WTC11 (cell line): Measurements from ENCODE around the gene AMACR. TPM values are rescaled to one million over a fixed set of nuclear protein-coding genes. Genes with fewer than 3 reads are reported as not detected.

ENCODE experiments used
- ATAC-seq: fragments of 200-7000 bp; cut with Tn5 transposase; 2 replicates; pipeline ENCODE4 v1.10.0; 2021; ENCODE audit warnings: mild to moderate bottlenecking, moderate library complexity
- CTCF ChIA-PET: fragments of 300-600 bp; sonication (Branson Sonifier 250); formaldehyde crosslinking; loops from one replicate; lab custom pipeline; 2021; ENCODE audit warnings: antibody characterized with exemption; lab: Charles Lee
- POLR2A ChIA-PET: fragments of 350-600 bp; sonication (Branson Sonifier 250); formaldehyde crosslinking; loops from one replicate; lab custom pipeline; 2021; ENCODE audit warnings: antibody characterized with exemption; lab: Charles Lee
- DNase-seq: peaks from one replicate; pipeline ENCODE4 v3.0.0; 2021; ENCODE audit warnings: low spot score
- H3K27ac Mint-ChIP-seq: 2 replicates; pipeline ENCODE4 v1.8.0; 2021; ENCODE audit warnings: mixed read lengths
- H3K27me3 Mint-ChIP-seq: 2 replicates; pipeline ENCODE4 v1.8.0; 2021; ENCODE audit warnings: low read depth, mild to moderate bottlenecking, moderate library complexity, mixed read lengths
- H3K36me3 Mint-ChIP-seq: 2 replicates; pipeline ENCODE4 v1.8.0; 2021; ENCODE audit warnings: mixed read lengths
- H3K4me1 Mint-ChIP-seq: 2 replicates; pipeline ENCODE4 v1.8.0; 2022; ENCODE audit warnings: mixed read lengths
- H3K4me3 Mint-ChIP-seq: 2 replicates; pipeline ENCODE4 v1.8.0; 2021; ENCODE audit warnings: mild to moderate bottlenecking, moderate library complexity, mixed read lengths
- H3K9me3 Mint-ChIP-seq: 2 replicates; pipeline ENCODE4 v1.8.0; 2021; ENCODE audit warnings: mixed read lengths
- CREM ChIP-seq: sonication (generic); formaldehyde crosslinking; IDR thresholded peaks from 2 replicates; pipeline ENCODE4 v1.8.1; 2022; ENCODE audit warnings: mild to moderate bottlenecking, missing genetic modification reagents, moderate library complexity
- CTCF ChIP-seq: fragments of 200-600 bp; IDR thresholded peaks from 2 replicates; pipeline ENCODE4 v1.8.0; 2022; ENCODE audit warnings: antibody characterized with exemption
- ELF4 ChIP-seq: sonication (generic); formaldehyde crosslinking; IDR thresholded peaks from 2 replicates; pipeline ENCODE4 v1.8.1; 2022; ENCODE audit warnings: low read depth, mild to moderate bottlenecking, moderate library complexity, missing genetic modification reagents
- ESRRA ChIP-seq: sonication (generic); formaldehyde crosslinking; IDR thresholded peaks from 2 replicates; pipeline ENCODE4 v1.8.1; 2022; ENCODE audit warnings: mild to moderate bottlenecking, missing genetic modification reagents, borderline replicate concordance
- FOXK1 ChIP-seq: sonication (generic); formaldehyde crosslinking; IDR thresholded peaks from 2 replicates; pipeline ENCODE4 v1.8.0; 2022; ENCODE audit warnings: mild to moderate bottlenecking, moderate library complexity, missing genetic modification reagents
- HMGXB4 ChIP-seq: sonication (generic); formaldehyde crosslinking; IDR thresholded peaks from 2 replicates; pipeline ENCODE4 v1.8.1; 2023; ENCODE audit warnings: mild to moderate bottlenecking, moderate library complexity, missing genetic modification reagents
- JUN ChIP-seq: sonication (generic); formaldehyde crosslinking; IDR thresholded peaks from 2 replicates; pipeline ENCODE4 v1.8.0; 2023; ENCODE audit warnings: mild to moderate bottlenecking, missing genetic modification reagents
- MAX ChIP-seq: sonication (generic); formaldehyde crosslinking; IDR thresholded peaks from 2 replicates; pipeline ENCODE4 v1.8.0; 2022; ENCODE audit warnings: mild to moderate bottlenecking, missing genetic modification reagents
- MXD4 ChIP-seq: fragments of 250-450 bp; sonication (Bioruptor Pico); IDR thresholded peaks from 2 replicates; pipeline ENCODE4 v1.8.0; 2021; ENCODE audit warnings: mild to moderate bottlenecking, moderate library complexity, borderline replicate concordance
- NR1H2 ChIP-seq: sonication (generic); formaldehyde crosslinking; IDR thresholded peaks from 2 replicates; pipeline ENCODE4 v1.9.0; 2021; ENCODE audit warnings: mild to moderate bottlenecking, moderate library complexity, missing genetic modification reagents
- NR3C1 ChIP-seq: sonication (generic); formaldehyde crosslinking; conservative IDR thresholded peaks from 2 replicates; pipeline ENCODE4 v1.8.1; 2023; ENCODE audit warnings: low read depth, mild to moderate bottlenecking, missing genetic modification reagents
- PREB ChIP-seq: sonication (generic); formaldehyde crosslinking; IDR thresholded peaks from 2 replicates; pipeline ENCODE4 v1.8.1; 2022; ENCODE audit warnings: mild to moderate bottlenecking, missing genetic modification reagents, moderate library complexity, borderline replicate concordance
- SMAD3 ChIP-seq: sonication (generic); formaldehyde crosslinking; IDR thresholded peaks from 2 replicates; pipeline ENCODE4 v1.8.0; 2022; ENCODE audit warnings: missing genetic modification reagents, mild to moderate bottlenecking, borderline replicate concordance
- TEAD1 ChIP-seq: sonication (generic); formaldehyde crosslinking; IDR thresholded peaks from 2 replicates; pipeline ENCODE4 v1.8.0; 2022; ENCODE audit warnings: mild to moderate bottlenecking, missing genetic modification reagents
- ZBTB43 ChIP-seq: sonication (generic); formaldehyde crosslinking; IDR thresholded peaks from 2 replicates; pipeline ENCODE4 v1.8.1; 2023; ENCODE audit warnings: mild to moderate bottlenecking, missing genetic modification reagents
- ZNF232 ChIP-seq: sonication (generic); formaldehyde crosslinking; IDR thresholded peaks from 2 replicates; pipeline ENCODE4 v1.8.0; 2022; ENCODE audit warnings: mild to moderate bottlenecking, missing genetic modification reagents
- ZNF281 ChIP-seq: sonication (generic); formaldehyde crosslinking; IDR thresholded peaks from 2 replicates; pipeline ENCODE4 v1.8.0; 2023; ENCODE audit warnings: mild to moderate bottlenecking, missing genetic modification reagents
- ZNF416 ChIP-seq: fragments of 250-450 bp; sonication (Bioruptor Pico); IDR thresholded peaks from 2 replicates; pipeline ENCODE4 v1.9.0; 2021; ENCODE audit warnings: mild to moderate bottlenecking, inconsistent platforms
- ZNF423 ChIP-seq: fragments of 250-450 bp; sonication (Bioruptor Pico); IDR thresholded peaks from 2 replicates; pipeline ENCODE4 v2.1.2; 2022; ENCODE audit warnings: mild to moderate bottlenecking, moderate library complexity
- ZNF425 ChIP-seq: fragments of 250-450 bp; sonication (Bioruptor Pico); conservative IDR thresholded peaks from 2 replicates; pipeline ENCODE4 v1.9.0; 2021; ENCODE audit warnings: mild to moderate bottlenecking
- ZSCAN18 ChIP-seq: fragments of 250-450 bp; sonication (Bioruptor Pico); IDR thresholded peaks from 2 replicates; pipeline ENCODE4 v2.1.2; 2022; ENCODE audit warnings: mild to moderate bottlenecking, moderate library complexity
- total RNA-seq: library from RNA; stranded (reverse); gene quantifications from 3 replicates; pipeline ENCODE4 v1.2.3, GENCODE V29; 2021

Gene AMACR
- total RNA-seq, 1 experiment from 2014 or later = 11.9 TPM

- no peak; the same call in 1 of the 2 replicates for TF ChIP-seq JUN (CRISPR knock-in tag)
- no peak for TF ChIP-seq ZNF423
- peak; percentile 41; the same call in 1 of the 2 replicates for TF ChIP-seq CREM (CRISPR knock-in tag)
- TF ChIP-seq FOXK1 (CRISPR knock-in tag) = peak; percentile 25; the same call in 1 of the 2 replicates
- no peak for TF ChIP-seq ZNF232
- TF ChIP-seq SMAD3 (CRISPR knock-in tag) = no peak
- no peak for TF ChIP-seq MXD4 (CRISPR knock-in tag)
- TF ChIP-seq ESRRA (CRISPR knock-in tag) = no peak; the same call in 1 of the 2 replicates
Observed at GRCh38 chr5:34007621-34008600, at the start of gene AMACR (continued).

- no peak for DNase-seq
- no peak for ATAC-seq
- ChIA-PET CTCF (no interaction called here), POLR2A (no interaction called here)
- H3K36me3 Mint-ChIP-seq = peaks cover 28% of the 10 kb centered on the region
- H3K9me3 Mint-ChIP-seq = peaks cover 20% of the 10 kb centered on the region
- H3K4me3 Mint-ChIP-seq = no peak overlapping the region
- H3K4me1 Mint-ChIP-seq = no peaks in the 10 kb centered on the region
- no peaks in the 10 kb centered on the region for H3K27me3 Mint-ChIP-seq
- H3K27ac Mint-ChIP-seq = no peak overlapping the region
- TF ChIP-seq ZNF425 (CRISPR knock-in tag) (no peak), ELF4 (no peak), ZBTB43 (CRISPR knock-in tag) (no peak), ZNF281 (CRISPR knock-in tag) (no peak), ZSCAN18 (CRISPR knock-in tag) (no peak), MAX (CRISPR knock-in tag) (no peak), NR1H2 (CRISPR knock-in tag) (no peak), MXD4 (CRISPR knock-in tag) (no peak), ESRRA (CRISPR knock-in tag) (no peak), NR3C1 (CRISPR knock-in tag) (no peak), TEAD1 (CRISPR knock-in tag) (no peak), PREB (CRISPR knock-in tag) (no peak), HMGXB4 (CRISPR knock-in tag) (no peak), ZNF416 (CRISPR knock-in tag) (no peak), CTCF (no peak), ZNF232 (no peak)
Observed at GRCh38 chr5:34057569-34057968, 49.7 kb upstream of the AMACR start.
